Measurements from ENCODE around the gene IGF1R.

Gene IGF1R

DNA sequence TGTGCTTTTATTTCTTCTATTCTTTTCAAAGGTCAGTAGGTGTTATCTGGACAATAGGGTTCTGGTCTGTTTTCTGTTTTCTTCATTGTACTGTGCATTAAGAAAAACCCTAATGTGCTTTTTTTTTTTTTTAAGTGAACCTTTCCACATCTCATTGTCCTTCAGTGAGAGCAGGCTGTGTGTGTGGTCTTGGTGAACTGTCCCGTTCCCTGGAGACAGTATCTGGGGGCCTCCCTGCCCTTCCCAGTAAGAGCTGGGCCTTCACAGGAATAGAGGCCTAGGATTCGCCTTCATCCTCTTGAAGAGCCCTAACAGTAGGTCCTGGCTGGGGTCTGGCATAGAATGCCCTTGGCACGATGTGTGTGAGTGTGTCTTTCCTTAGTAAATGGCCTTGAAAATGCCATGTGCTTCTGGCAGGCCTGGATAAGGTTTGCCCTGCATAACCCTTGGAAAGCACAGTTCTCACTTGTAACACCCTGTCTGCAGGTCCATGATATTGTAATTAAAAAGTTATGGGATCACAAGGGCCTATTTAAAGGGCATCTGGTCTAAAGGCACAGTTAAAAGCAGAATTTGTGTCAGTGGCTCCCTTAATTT is 81.2 kb downstream of the IGF1R start:
- no peak for DNase-seq

DNA sequence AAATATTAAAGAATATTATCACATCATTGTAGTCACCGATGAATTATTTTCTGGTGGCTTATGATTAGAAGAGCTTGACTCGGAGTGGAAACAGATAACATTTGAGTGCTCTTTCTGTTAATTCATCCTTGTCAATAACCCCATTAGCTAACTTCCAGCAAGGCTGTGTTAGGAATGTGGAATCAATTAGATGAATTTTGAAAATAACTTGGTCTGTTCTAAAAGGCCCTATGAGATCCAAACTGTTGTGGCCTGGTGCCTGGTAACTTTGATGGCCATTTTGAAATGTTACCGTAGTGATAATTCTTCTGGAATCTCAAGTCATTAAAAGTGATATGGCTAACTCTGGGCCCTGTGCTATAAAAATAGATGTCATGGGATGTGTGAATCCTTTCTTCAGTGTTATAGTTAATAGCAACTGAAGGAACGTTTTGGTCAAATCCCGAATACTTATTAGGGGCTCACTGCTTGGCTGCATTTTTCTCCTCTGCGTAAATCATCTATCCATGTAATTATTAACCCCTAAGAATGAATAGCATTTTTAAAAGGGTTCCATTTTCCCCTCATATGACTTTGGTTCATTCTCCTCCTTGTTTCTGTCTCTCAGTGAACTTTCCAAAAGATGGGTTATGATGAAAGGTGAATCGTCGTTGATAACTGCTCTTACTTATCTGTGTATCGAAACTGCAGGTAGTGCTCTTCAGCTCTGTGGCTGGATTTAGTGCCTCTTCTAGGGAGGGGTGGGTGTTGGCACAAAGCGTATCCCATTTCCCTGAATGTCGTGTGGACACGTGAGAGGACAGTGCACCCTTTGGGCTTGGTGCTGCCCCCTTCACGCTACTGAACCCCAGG is 82.7 kb downstream of the IGF1R start:
- DNase-seq, result no peak

DNA sequence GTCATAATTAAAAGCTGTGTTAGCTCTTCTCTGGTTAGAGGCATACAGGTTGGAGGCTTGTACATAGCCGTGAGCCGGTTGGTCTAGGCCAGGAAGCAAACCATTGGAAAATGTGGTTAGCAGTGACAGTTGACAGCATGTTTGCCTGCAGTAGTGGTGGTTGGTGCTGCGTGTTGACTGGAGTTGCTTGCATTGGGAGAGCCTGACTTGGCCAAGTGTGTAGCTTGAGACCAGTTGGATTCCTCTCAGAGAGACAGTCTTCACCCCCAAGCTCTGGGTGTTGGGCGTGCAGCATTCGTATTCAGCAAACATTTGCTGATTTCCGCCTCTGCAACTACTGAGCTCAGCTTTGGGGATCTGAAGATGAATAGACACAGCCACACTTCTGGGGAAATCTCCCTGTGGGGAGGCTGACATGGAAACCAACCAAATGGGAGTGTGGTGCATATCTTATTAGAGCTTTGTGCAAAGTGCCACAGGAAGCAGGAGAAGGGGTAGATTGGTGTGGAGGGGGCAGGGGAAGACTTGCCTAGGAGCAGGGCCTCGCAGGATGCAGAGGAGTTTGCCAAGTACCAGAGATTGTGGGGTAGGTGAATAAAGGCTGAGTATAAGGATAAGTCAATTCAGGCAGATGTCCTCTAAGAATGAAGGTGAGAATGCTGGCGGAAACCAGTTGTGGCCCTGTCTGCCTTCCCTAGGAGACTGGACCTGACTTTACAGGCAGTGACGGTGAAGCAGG is 83.5 kb downstream of the IGF1R start:
- DNase-seq, result no peak

DNA sequence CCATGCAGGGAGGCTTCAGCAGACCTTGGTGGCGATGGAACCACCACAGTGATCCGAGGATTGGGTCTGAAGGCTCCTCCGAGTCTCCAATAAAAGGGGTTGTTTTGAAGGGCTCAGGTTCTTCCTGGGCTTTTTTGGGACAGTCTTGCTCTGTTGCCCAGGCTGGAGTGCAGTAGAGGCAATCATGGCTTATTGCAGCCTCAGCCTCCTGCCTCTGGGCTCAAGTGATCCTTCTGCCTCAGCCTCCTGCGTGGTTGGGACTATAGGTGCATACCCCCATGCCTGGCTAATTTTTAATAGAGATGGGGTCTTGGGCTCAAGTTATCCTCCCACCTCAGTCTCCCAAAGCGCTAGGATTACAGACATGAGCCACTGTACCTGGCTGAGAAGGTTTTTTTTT is 84.8 kb downstream of the IGF1R start:
- DNase-seq, result no peak

DNA sequence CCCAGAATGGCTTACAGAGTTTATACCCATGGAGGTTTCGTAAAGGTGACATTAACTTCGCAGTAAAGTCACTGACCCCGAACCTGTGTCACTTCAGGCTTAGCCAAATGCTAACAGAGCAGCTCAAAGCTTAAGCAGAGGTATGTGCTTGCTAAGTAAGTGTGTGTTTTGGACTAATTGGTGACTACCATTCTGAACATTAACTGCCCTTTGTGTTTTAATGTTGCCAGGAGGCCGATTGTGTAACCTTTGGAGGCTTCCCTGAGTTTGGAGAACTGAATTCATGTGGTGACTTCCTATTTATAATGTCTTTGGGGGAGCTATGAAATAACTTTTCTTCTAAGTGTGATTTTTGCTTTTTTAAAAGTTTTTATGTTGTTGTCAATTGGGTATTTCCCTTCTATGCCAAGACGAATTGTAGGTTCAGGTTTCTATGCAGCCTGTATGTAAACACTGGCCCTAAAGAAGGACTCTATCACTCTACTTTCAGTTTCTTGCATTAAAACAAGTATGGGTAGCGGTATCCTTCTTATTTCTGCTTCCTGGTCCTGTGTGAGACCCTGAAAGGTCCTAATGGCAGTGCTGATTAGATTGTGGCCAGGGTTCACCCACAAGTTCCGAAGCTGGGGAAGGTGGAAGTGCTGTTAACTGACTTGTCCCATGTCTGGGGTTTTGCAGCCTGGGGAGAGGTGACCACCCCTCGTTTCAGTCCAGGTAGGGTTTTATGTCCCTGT is 86.3 kb downstream of the IGF1R start:
- no peak for DNase-seq

DNA sequence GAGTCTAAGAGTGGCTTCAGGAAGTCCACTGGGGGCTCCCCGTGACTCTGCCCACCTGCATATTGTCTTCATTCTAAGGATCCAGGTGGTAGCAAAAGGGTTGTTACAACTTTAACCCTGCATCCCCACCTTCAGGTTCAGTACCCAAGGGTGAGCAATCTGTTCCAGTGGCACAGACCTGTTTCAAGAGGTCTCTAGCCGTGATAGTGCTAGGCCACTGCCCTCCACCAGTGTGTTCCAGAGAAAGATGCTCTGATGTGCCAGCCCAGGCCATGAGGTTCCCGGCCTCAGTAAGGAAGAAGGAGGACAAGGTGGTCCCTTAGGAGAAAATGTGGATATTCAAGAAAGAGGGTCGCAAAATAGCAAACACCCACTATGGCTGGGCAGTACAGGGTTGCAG is 87.0 kb downstream of the IGF1R start:
- DNase-seq, result no peak

DNA sequence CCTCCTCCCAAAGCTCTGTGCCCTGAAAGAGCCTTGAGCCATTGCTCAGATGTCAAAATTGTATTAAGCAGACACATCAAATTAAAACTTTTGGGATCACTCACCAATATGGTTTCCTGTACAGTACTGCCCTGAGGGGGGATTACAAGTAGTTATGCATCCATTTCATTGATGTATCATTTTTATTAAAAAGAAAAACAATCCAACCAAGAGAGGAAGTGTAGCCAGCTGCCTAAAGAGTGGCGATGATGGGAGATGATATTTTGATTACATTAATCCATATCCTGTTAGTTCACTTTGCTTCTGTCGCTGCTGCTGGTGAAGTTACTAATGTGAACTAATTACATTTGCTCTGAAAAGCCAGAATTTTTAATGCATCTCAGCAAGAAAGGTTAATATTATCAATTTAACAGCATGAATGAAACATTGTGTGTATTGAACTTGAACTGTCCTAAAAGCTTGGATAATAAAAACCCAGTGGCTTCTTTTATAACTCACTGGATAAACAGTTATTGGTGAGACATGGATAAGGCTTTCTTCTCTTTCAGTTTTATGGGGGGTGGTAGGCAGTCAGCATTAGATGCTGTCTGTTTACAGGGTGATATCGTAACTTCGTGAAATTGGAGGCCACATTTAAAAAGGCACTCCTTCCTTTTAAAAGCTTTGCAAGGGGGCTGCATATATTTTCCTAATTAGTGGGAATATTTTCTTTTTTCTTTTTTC is 87.7 kb downstream of the IGF1R start:
- DNase-seq, result no peak

DNA sequence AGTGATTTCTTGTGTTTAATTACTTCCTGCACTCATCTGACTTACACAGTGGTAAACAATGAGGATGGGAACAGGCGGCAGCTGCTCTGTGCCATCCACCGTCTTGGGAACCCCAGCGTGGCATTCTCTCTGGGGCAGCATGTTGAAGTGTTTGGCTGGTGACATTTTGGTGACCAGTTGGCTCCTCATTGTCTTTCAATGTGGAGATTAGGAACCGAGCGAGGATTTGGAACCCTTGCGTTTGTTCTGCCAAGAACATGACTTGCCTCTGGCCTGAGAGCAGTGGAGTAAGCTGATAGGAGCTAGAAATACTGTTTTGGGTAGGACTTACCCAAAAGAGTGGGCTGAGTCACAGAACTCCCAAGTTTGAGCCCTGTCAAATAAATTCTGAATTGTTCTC is 88.8 kb downstream of the IGF1R start:
- DNase-seq, result no peak

DNA sequence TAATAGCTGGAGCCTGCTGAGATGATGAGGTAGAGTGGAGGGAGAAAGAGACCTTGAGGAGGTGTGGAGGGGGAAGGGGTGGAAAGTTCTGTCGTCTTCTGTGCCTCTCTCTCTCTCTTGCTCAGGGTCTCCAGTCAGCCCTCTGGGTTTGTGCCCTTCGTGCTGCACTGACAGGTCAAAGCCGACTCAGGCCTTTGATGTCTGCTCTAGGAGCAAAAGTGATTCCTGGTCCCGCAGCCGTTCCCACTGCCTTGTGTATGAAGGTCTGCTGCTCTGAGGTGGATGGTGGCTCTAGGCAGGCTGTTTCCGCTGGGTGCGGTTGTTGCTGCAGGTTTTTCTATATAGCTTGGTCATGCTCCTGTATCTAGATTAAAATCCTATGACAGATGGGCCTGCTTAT is 89.4 kb downstream of the IGF1R start:
- DNase-seq, result no peak

DNA sequence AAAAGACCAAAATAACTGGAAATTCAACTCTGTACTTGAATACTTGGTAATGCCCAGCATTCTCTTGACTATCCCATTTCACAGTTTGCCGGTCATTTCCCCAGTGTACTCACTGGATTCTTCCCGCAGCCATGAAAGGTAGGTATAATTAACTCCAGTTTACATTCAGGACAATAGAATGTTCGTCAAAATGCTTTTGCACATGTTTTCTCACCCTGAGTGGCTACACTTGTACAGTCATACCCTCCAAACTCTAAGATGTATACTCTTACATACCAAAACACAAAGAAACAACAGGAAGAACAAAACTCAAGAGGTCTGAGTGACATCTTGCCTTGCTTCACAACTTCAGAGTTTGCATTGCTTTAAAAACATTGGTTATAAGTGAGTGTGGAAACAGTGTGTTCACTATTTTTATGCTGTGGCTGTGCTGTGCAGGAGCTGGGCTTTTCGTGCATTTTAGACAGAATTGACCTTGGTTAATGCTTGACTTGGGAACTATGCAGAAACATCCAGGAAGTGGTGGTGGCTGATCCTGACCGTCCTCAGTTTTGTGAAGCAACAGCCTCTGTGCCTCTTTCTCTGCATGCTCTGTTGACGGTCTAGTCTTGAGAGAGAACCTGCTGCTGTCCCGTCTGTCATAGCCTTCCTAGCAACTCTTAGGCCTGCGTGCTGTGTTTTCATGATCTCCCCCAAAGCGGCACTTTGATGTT is 90.5 kb downstream of the IGF1R start:
- no peak for DNase-seq

DNA sequence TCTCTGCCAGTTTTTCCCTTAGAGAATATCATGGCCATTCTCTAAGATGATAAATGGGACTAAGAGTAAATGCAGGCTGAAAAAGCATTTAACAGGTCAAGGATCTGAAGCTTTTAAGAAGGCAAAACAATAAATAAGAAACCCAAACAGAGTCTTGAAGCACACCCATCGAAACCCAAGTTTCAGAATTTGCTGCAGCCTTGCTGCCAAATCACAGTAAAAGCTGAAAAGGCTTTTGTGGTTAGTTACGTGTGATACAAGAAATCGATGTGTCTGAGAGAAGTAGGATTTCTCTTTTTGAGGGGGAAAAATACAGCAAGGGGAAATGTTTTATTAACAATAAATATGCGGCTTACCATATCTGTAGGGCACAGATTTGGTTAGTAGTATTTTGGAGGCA is 92.0 kb downstream of the IGF1R start:
- DNase-seq, result no peak

DNA sequence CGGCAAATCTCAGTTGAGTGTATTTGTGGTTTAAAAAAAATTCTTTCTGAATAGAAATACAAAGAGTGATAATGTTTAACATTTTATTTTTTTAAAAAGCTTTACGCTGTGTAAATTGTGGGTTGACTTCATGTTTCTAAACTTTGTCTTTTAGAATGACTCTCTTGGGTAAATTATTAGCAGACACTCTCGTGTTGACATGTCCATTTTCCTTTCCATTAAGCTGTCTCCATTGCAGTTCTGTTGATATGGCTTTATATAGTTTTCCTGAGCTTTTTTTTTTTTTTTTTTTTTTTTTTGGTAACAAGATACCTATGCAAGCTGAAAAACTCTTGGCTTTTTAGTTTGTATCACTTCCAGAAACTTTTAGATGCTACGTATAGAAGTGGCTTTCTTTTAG is 92.6 kb downstream of the IGF1R start:
- DNase-seq, result no peak

DNA sequence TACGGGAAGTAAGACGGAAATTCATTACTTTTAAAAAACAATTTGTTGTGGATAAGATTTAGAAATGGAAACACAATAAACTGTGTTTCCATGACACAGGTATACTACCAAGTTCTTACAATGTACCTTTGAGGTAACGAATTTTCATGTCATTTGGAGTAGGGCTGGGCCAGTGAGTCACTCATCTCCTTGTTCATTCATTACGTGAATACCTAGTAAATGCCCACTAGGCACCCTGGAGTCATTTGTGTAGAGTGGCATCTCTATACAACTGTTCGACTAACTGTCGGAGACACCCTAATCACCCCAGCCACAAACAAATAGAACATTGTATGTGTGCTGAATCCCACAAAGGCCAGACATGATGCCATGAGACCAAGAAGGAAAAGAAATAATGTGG is 94.8 kb downstream of the IGF1R start:
- no peak for DNase-seq

DNA sequence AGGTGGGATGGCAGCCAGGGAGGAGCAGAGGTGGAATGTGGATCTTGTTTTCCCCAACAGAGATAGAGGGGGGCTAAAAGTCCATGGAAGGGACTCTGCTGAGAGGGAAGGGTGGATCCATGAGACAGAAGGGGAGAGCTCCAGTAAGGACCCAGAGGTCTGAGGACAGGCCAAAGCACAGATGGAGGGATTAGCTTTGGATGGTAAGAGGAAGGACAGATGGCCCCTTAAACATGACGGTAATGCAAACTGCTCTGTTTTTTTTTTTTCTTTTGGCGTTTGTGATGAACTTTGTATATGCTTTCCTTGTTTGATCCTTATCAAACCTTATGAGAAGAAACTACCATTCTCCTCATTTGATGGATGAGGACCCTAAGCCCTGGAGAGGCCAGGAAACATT is 96.2 kb downstream of the IGF1R start:
- DNase-seq, result no peak

DNA sequence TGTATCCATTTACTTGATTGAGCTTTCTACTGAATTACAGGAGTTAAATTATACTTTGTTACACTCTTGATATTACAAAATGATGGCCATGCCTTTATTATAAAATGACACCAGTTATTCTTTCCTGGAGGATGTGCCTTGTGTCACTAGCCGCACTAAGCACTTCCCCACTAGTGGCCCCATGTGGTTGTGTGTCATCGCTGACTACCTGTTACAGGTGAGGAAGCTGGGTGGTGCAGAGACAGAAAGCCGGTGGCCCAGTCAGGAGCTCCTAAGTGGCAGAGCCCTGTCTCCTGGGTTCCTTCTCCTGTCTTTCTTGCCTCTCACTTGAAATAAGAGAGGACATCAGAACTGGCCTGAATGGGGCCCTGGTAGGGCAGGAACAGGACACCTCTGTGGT is 96.8 kb downstream of the IGF1R start:
- DNase-seq, result no peak

DNA sequence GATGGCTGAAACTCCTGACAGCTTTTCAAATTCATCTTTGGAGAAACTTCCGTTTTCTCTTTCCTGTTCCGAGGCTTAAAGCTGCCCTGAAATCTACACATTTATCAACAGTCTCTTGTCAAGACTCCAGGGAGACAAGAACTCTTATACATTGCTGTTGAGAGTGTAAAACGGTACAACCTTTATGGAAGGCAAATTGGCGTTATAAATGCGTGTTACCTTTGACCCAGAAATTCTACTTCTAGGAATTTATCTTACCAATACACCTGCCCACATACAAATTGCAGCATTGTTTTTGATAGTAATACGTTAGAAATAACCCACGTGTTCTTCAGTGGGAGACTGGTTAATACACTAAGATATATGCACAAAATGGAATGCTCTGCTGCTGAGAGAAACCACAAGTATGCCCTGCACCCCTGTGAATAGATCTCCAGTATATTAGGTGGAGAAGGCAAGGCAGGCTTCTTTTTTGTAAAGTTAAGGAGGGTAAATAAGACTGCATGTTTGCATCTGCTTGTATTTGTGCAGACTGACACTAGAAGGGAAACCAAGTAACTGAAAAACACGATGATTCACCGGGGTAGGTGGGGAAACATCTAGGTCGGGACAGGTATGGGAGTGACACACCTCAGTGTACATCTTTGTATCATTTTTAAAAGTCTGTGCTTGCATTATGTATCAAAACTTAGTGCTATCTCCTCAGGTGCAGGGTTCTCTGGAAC is 97.5 kb downstream of the IGF1R start:
- DNase-seq, result no peak

DNA sequence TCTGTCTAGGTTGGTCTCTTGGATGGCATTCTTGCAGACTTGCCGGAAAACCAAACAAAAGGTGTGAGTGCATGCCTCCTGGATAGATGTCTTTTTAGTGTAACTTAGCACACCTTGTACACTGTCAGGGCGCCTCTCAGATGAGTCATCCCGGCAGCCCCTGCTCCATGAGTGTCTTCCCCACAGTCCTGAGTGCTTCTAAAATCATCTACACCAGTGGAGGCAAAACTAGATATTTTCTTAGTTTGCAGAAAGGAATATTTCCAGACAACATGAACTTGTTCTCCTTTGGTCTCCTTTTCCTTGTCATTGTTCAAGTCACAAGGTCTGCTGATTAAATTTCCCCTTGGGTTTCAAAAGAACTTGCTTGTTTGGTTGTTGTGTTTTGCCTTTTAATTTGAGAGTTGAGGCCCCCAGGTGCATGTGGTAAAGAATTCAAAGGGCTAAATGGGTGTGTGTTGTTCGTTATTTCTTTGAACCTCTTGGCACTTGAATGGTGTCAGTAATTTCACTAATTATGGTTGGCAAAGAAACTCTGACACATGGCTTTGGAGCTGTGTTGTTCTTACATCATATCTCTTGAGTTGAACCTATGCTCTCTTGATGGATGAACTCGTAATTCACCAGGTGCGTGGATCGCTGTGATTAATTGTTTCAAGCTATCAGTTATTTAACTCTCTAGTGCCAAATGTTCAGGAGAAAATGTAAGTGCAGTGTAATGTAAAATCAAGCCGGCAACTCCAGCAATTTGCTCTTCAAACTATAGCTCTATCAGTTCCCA is 98.2 kb downstream of the IGF1R start:
- no peak for DNase-seq

DNA sequence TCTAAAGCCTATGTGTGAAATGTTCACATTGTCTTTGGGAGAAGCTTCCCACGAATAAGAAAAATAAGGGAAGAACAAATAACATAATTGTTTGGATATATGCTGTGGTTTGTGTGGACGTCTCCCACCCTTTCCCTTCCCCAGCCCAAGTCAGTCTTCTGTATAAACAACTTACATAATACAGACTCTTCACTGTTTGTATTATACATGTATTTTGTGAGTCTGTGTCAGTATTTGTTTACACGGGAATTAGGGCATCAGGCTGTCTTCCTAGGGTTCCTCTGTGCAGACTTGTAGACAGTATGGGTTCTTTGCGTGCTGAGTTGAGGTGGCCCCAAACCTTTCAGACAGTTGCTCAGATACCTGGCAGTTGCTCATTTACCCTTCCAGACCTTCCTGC is 103.4 kb downstream of the IGF1R start:
- no peak for DNase-seq

DNA sequence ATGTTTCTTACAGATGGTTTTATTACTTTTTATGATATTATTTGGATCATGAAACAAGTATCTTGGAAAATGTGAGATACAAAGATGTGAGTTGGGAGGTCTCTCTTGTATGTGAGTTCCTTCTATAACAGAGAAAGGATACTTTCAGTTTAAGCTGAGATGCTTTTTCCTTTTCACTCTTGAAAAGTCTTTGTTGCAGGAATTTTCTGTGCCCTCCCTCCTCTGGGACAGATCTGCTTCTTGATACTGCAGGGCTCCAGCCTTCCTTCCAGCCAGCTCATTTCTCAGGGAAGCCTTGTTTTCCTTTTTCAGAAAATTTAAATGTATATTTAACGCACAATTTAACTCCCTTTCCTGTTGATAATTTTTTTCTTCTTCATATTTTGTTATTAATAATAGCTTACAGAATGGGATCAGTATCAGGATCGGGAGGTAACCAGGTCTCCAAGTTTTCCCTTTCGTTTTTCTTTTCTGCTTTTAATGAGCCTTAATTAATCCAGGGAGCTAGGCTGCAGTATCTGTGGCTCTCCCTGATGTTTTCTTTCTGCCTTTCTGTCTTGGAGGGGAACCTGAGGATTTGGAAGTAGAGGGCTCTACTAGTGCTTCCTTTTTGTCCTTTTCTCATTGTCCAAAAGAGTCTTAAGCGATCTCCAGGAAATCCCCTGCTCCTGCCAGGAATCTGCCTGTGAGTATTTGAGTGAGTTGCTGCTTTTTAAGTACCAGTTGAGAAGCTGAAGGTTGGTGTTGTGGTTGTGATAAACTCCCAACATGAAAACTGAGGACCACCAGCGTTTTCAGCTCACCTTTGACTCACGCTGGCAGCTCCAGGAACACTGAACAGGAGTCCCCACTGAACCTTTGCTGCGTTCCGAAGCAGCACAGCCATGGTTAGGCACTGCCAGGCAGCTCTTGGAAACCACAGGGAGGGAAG is 105.7 kb downstream of the IGF1R start:
- no peak for DNase-seq

All from NCI-H2029 (cell line).